ENCODE results near the gene PCDHB13.
"Not testable (repeated sequence)": the region's sequence is repeated elsewhere in the genome, so short reads cannot be mapped to it uniquely, and the experiment has no call there.

Gene PCDHB13

GRCh38 chr5:141213656-141214339, at the start of gene PCDHB13:
TSS of gene PCDHB13 (plus strand) at chr5:141213919. CDS start at chr5:141214124, 205 bp downstream.
- H3K9ac ChIP-seq (ENCODE audit: low read length); H3K4me1 ChIP-seq (ENCODE audit: insufficient read depth, low read length); H3K27me3 ChIP-seq (ENCODE audit: control insufficient read depth in 1 of 2, insufficient read depth in 2 of 2, low read length in 2 of 2); H3K27ac ChIP-seq (ENCODE audit: low read depth, low read length); H3K4me3 ChIP-seq (ENCODE audit: low read depth in 1 of 2, low read length in 2 of 2); H3K36me3 ChIP-seq (ENCODE audit: insufficient read depth, low read length): not testable (repeated sequence)
- H3K9me3 ChIP-seq (ENCODE audit: low read length), result peaks cover 37% of the 10 kb centered on the region

- peaks cover 0 to 4% of the 10 kb centered on the region in 2 donors for H3K27me3 ChIP-seq (ENCODE audit: control insufficient read depth in 1 of 2, insufficient read depth in 2 of 2, low read length in 2 of 2)
- H3K9me3 ChIP-seq (ENCODE audit: low read length), result peaks cover 25% of the 10 kb centered on the region
- no peaks in the 10 kb centered on the region for H3K4me1 ChIP-seq (ENCODE audit: insufficient read depth, low read length)
- no peak within 1 kb of the TSS for H3K27ac ChIP-seq (ENCODE audit: low read depth, low read length)
- peak within 1 kb of the TSS in 1 of 2 donors; percentile 49 for H3K4me3 ChIP-seq (ENCODE audit: low read depth in 1 of 2, low read length in 2 of 2)
- no peak within 1 kb of the TSS for H3K9ac ChIP-seq (ENCODE audit: low read length)
- H3K36me3 ChIP-seq (ENCODE audit: insufficient read depth, low read length), result no peaks in the 10 kb centered on the region
Observed at GRCh38 chr5:141172381-141173204, 41.1 kb upstream of the PCDHB13 start, which contains the start of gene PCDHB7. TSS of gene PCDHB7 (plus strand) at chr5:141172644. CDS start at chr5:141172836, 192 bp downstream.

GRCh38 chr5:141174291-141175104, 39.2 kb upstream of the PCDHB13 start:
- H3K36me3 ChIP-seq (ENCODE audit: insufficient read depth, low read length); H3K27me3 ChIP-seq (ENCODE audit: control insufficient read depth in 1 of 2, insufficient read depth in 2 of 2, low read length in 2 of 2); H3K4me3 ChIP-seq (ENCODE audit: low read depth in 1 of 2, low read length in 2 of 2); H3K4me1 ChIP-seq (ENCODE audit: insufficient read depth, low read length); H3K9ac ChIP-seq (ENCODE audit: low read length); H3K27ac ChIP-seq (ENCODE audit: low read depth, low read length): not testable (repeated sequence)
- peaks cover 25% of the 10 kb centered on the region for H3K9me3 ChIP-seq (ENCODE audit: low read length)

GRCh38 chr5:141175933-141176332, 37.8 kb upstream of the PCDHB13 start:
- no peak overlapping the region for H3K9ac ChIP-seq (ENCODE audit: low read length)
- no peaks in the 10 kb centered on the region for H3K4me1 ChIP-seq (ENCODE audit: insufficient read depth, low read length)
- H3K27me3 ChIP-seq (ENCODE audit: control insufficient read depth in 1 of 2, insufficient read depth in 2 of 2, low read length in 2 of 2), result peaks cover 0 to 4% of the 10 kb centered on the region in 2 donors
- no peak overlapping the region for H3K4me3 ChIP-seq (ENCODE audit: low read depth in 1 of 2, low read length in 2 of 2)
- H3K9me3 ChIP-seq (ENCODE audit: low read length), result peaks cover 25% of the 10 kb centered on the region
- no peaks in the 10 kb centered on the region for H3K36me3 ChIP-seq (ENCODE audit: insufficient read depth, low read length)
- no peak overlapping the region for H3K27ac ChIP-seq (ENCODE audit: low read depth, low read length)

GRCh38 chr5:141177577-141178191, 36.0 kb upstream of the PCDHB13 start, which contains the start of gene PCDHB8:
TSS of gene PCDHB8 (plus strand) at chr5:141177790. CDS start at chr5:141178035, 245 bp downstream.
- not testable (repeated sequence) for H3K27me3 ChIP-seq (ENCODE audit: control insufficient read depth in 1 of 2, insufficient read depth in 2 of 2, low read length in 2 of 2); H3K27ac ChIP-seq (ENCODE audit: low read depth, low read length); H3K4me1 ChIP-seq (ENCODE audit: insufficient read depth, low read length); H3K4me3 ChIP-seq (ENCODE audit: low read depth in 1 of 2, low read length in 2 of 2); H3K36me3 ChIP-seq (ENCODE audit: insufficient read depth, low read length); H3K9ac ChIP-seq (ENCODE audit: low read length)
- H3K9me3 ChIP-seq (ENCODE audit: low read length), result peaks cover 28% of the 10 kb centered on the region

GRCh38 chr5:141179371-141179770, 34.3 kb upstream of the PCDHB13 start:
- peaks cover 25% of the 10 kb centered on the region for H3K9me3 ChIP-seq (ENCODE audit: low read length)
- not testable (repeated sequence) for H3K27ac ChIP-seq (ENCODE audit: low read depth, low read length); H3K4me3 ChIP-seq (ENCODE audit: low read depth in 1 of 2, low read length in 2 of 2); H3K27me3 ChIP-seq (ENCODE audit: control insufficient read depth in 1 of 2, insufficient read depth in 2 of 2, low read length in 2 of 2); H3K9ac ChIP-seq (ENCODE audit: low read length); H3K36me3 ChIP-seq (ENCODE audit: insufficient read depth, low read length); H3K4me1 ChIP-seq (ENCODE audit: insufficient read depth, low read length)

GRCh38 chr5:141179876-141180275, 33.8 kb upstream of the PCDHB13 start:
- H3K27ac ChIP-seq (ENCODE audit: low read depth, low read length); H3K27me3 ChIP-seq (ENCODE audit: control insufficient read depth in 1 of 2, insufficient read depth in 2 of 2, low read length in 2 of 2); H3K4me3 ChIP-seq (ENCODE audit: low read depth in 1 of 2, low read length in 2 of 2); H3K4me1 ChIP-seq (ENCODE audit: insufficient read depth, low read length); H3K36me3 ChIP-seq (ENCODE audit: insufficient read depth, low read length); H3K9ac ChIP-seq (ENCODE audit: low read length): not testable (repeated sequence)
- H3K9me3 ChIP-seq (ENCODE audit: low read length), result peaks cover 27% of the 10 kb centered on the region

GRCh38 chr5:141180313-141180712, 33.4 kb upstream of the PCDHB13 start:
- H3K4me1 ChIP-seq (ENCODE audit: insufficient read depth, low read length), result no peaks in the 10 kb centered on the region
- no peak overlapping the region for H3K9ac ChIP-seq (ENCODE audit: low read length)
- no peak overlapping the region for H3K4me3 ChIP-seq (ENCODE audit: low read depth in 1 of 2, low read length in 2 of 2)
- H3K36me3 ChIP-seq (ENCODE audit: insufficient read depth, low read length), result no peaks in the 10 kb centered on the region
- H3K27ac ChIP-seq (ENCODE audit: low read depth, low read length), result no peak overlapping the region
- peaks cover 24% of the 10 kb centered on the region for H3K9me3 ChIP-seq (ENCODE audit: low read length)
- H3K27me3 ChIP-seq (ENCODE audit: control insufficient read depth in 1 of 2, insufficient read depth in 2 of 2, low read length in 2 of 2), result no peaks in the 10 kb centered on the region

- Histone ChIP-seq H3K36me3 (ENCODE audit: insufficient read depth, low read length) (no peaks in the 10 kb centered on the region), H3K27me3 (ENCODE audit: control insufficient read depth in 1 of 2, insufficient read depth in 2 of 2, low read length in 2 of 2) (no peaks in the 10 kb centered on the region), H3K4me1 (ENCODE audit: insufficient read depth, low read length) (no peaks in the 10 kb centered on the region), H3K9ac (ENCODE audit: low read length) (no peak within 1 kb of the TSS), H3K27ac (ENCODE audit: low read depth, low read length) (no peak within 1 kb of the TSS), H3K4me3 (ENCODE audit: low read depth in 1 of 2, low read length in 2 of 2) (peak within 1 kb of the TSS in 1 of 2 donors; percentile 28), H3K9me3 (ENCODE audit: low read length) (peaks cover 24% of the 10 kb centered on the region)
Observed at GRCh38 chr5:141182248-141182647, 31.5 kb upstream of the PCDHB13 start, which contains the start of gene PCDHB16. TSS of gene PCDHB16 (plus strand) at chr5:141182387. CDS start at chr5:141182560, 173 bp downstream.

GRCh38 chr5:141184117-141184855, 29.4 kb upstream of the PCDHB13 start:
- H3K27ac ChIP-seq (ENCODE audit: low read depth, low read length); H3K36me3 ChIP-seq (ENCODE audit: insufficient read depth, low read length); H3K9ac ChIP-seq (ENCODE audit: low read length); H3K27me3 ChIP-seq (ENCODE audit: control insufficient read depth in 1 of 2, insufficient read depth in 2 of 2, low read length in 2 of 2); H3K4me3 ChIP-seq (ENCODE audit: low read depth in 1 of 2, low read length in 2 of 2); H3K4me1 ChIP-seq (ENCODE audit: insufficient read depth, low read length): not testable (repeated sequence)
- peaks cover 24% of the 10 kb centered on the region for H3K9me3 ChIP-seq (ENCODE audit: low read length)
